ENCODE results near the gene TERF2IP.
A peak's percentile ranks its signal among the peaks of the same experiment; 100 is the strongest.

Gene TERF2IP

GRCh38 chr16:75635036-75635435, 12.5 kb upstream of the TERF2IP start:
- DNase-seq (ENCODE audit: low read depth in 2 of 2): no peak

GRCh38 chr16:75640598-75640997, 7.0 kb upstream of the TERF2IP start:
- DNase-seq (ENCODE audit: low read depth in 2 of 2): no peak

GRCh38 chr16:75644240-75645012, 3.1 kb upstream of the TERF2IP start:
- DNase-seq (ENCODE audit: low read depth in 2 of 2): no peak

DNA sequence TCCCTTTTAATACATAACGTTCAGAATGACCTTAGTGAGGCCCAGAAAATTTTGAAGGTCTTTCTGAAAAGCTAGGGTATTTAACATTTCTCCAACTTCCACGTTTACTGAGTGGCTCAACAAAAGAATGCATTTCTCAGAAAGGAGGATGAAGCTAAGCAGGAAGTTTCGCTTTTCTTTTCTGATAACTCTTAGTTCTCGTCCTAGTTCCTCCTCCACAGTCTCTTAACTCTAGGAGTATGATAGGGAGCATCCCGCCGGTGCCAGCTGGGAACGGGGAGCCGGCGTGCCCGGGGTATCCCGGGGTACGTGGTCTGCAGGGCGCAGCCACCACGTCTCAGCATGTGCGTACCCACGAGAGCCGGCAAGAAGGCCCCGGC, 471 bp upstream of the TERF2IP start:
- no peak for DNase-seq (ENCODE audit: low read depth in 2 of 2)

DNA sequence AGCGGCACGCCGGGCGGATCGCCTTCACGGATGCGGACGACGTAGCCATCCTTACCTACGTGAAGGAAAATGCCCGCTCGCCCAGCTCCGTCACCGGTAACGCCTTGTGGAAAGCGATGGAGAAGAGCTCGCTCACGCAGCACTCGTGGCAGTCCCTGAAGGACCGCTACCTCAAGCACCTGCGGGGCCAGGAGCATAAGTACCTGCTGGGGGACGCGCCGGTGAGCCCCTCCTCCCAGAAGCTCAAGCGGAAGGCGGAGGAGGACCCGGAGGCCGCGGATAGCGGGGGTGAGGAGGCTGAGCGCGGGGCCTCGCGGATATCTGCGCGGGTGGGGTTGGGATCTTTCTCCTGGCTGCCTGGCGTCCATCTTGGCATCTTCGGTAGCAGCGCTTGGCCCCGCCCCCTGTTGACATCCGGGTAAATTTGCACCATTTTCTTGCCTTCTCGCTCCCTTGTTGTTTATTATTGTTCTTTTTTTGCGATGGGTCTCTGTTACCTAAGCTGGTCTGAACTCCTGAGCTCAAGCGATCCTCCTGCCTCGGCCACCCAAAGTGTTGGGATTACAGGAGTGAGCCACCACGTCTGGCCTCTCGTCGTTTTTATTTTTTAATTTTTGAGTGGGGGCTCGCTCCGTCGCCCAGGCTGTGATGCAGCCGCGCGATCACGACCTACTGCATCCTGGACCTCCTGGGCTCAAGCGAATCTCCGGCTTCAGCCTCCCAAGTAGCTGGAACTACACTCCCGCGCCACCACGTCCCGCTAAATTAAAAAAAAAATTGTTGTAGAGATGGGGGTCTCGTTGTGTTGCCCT, 898 bp downstream of the TERF2IP start:
- peak; percentile 48 to 79 for DNase-seq (ENCODE audit: low read depth in 2 of 2)

- DNase-seq (ENCODE audit: low read depth in 2 of 2): no peak
These were observed 6.3 kb downstream of the TERF2IP start for GRCh38 chr16:75653922-75654321.

GRCh38 chr16:75658175-75658574, 10.6 kb downstream of the TERF2IP start:
- no peak for DNase-seq (ENCODE audit: low read depth in 2 of 2)

DNA sequence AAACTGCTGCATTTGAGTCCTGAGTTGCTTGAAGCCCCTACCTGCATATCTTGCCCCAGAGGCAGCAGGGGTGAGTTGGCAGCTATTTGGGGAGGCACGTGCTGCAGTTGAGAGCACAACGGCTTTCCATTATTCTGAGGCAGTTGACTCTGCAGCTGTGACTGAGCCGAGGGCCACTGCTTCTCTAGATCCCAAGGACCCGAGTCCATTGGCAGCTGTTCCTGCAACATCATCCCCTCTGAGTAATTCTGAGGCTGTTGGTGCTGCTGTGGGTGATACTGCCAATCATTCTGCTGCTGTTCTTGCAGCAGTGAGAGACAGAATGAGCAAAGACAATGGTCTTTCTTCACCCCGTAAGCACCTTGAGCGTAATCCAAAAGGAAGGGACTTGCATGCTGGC, 12.7 kb downstream of the TERF2IP start:
- DNase-seq (ENCODE audit: low read depth in 2 of 2): no peak

- DNase-seq (ENCODE audit: low read depth in 2 of 2): no peak
These were observed 13.2 kb downstream of the TERF2IP start for GRCh38 chr16:75660726-75661302.

GRCh38 chr16:75667503-75667902, 19.9 kb downstream of the TERF2IP start:
- no peak for DNase-seq (ENCODE audit: low read depth in 2 of 2)

- no peak for DNase-seq (ENCODE audit: low read depth in 2 of 2)
These were observed 29.3 kb downstream of the TERF2IP start, which contains the start of gene CPHXL2 for GRCh38 chr16:75676909-75677308. Gene CPHXL2, minus strand, starts transcription at chr16:75677009. Its CDS starts 10 bp downstream, at chr16:75676999.

DNA sequence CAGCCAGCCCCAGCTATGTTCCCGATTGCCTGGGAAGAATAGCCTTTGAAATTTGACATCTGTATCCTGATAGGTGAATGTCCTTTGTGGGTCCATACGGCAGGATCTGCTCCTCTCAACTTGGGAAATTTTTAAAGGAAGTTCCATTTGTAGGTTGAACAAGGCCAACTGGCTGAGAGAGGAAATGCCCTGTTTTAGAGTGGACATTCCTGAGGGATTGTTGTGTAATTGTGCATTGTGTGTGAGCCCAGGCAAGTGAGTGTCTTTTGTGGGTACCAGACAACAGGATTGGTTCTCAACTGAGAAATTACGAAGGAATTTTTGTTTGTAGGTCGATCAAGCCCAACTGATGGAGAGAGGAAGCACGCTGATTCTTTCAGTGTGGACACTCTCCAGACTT, 31.8 kb downstream of the TERF2IP start:
- DNase-seq (ENCODE audit: low read depth in 2 of 2): no peak

GRCh38 chr16:75682308-75682707, 34.7 kb downstream of the TERF2IP start:
- DNase-seq (ENCODE audit: low read depth in 2 of 2): no peak

- DNase-seq (ENCODE audit: low read depth in 2 of 2): no peak
These were observed 39.8 kb downstream of the TERF2IP start for GRCh38 chr16:75687361-75687760.

DNA sequence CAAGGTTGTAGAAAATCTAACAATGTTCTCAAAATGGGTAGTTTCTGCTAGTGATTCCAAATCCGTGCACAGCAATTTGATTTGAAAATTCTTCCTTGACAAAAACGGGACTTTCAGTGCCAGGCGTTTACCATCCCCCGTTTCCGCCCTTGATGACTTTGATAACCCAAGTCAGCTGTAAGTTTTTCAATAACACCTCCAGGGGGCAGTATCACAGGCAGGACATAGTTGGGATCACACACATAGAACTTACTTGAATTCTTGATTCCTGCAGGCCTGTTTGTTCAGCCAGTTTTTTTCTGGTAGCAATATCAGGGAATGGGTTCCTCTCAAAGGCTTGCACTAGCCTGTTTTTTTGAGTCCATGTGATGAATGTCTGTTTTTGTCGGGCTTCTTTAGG, 48.1 kb downstream of the TERF2IP start:
- DNase-seq (ENCODE audit: low read depth in 2 of 2): no peak

GRCh38 chr16:75697571-75697970, 50.0 kb downstream of the TERF2IP start:
- DNase-seq (ENCODE audit: low read depth in 2 of 2): no peak

- DNase-seq (ENCODE audit: low read depth in 2 of 2): no peak
These were observed 53.8 kb downstream of the TERF2IP start, which contains the start of gene DUXB for GRCh38 chr16:75701361-75701760. Gene DUXB, minus strand, starts transcription at chr16:75701461. Its CDS starts 43 bp downstream, at chr16:75701418.

GRCh38 chr16:75702242-75702641, 54.7 kb downstream of the TERF2IP start:
- DNase-seq (ENCODE audit: low read depth in 2 of 2): no peak

DNA sequence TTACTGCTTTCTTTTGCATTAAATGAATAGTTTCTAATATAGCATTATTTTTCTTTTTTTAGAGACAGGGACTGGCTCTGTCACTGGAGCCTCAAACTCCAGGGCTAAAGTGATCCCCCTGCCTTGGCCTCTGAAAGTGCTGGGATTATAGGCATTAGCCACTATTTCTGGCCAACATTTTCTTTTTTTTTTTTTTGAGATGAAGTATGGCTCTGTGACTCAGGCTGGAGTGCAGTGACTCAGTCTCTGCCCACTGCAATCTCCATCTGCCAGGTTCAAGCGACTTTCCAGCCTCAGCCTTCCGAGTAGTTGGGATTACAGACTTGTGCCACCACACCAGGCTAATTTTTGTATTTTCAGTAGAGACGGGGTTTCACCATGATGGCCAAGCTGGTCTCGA, 55.7 kb downstream of the TERF2IP start:
- no peak for DNase-seq (ENCODE audit: low read depth in 2 of 2)

Data from stimulated activated CD4-positive, alpha-beta T cell treated with anti-CD3 and anti-CD28 coated beads, Interleukin-1b, Interleukin-23, amount 100 ng/mL, for 1 hour (primary cell).